HG02610 (cell line): ENCODE data around the gene OR1N1.
"Not testable (repeated sequence)": the region's sequence is repeated elsewhere in the genome, so short reads cannot be mapped to it uniquely, and the experiment has no call there.

Experiments
- ATAC-seq: cut with Tn5 transposase; IDR thresholded peaks from one replicate; pipeline ENCODE4 v1.9.1; 2021; ENCODE audit warnings: mild to moderate bottlenecking, moderate library complexity; ENCODE audit not compliant: unreplicated experiment

Gene OR1N1, protein sequence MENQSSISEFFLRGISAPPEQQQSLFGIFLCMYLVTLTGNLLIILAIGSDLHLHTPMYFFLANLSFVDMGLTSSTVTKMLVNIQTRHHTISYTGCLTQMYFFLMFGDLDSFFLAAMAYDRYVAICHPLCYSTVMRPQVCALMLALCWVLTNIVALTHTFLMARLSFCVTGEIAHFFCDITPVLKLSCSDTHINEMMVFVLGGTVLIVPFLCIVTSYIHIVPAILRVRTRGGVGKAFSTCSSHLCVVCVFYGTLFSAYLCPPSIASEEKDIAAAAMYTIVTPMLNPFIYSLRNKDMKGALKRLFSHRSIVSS

DNA sequence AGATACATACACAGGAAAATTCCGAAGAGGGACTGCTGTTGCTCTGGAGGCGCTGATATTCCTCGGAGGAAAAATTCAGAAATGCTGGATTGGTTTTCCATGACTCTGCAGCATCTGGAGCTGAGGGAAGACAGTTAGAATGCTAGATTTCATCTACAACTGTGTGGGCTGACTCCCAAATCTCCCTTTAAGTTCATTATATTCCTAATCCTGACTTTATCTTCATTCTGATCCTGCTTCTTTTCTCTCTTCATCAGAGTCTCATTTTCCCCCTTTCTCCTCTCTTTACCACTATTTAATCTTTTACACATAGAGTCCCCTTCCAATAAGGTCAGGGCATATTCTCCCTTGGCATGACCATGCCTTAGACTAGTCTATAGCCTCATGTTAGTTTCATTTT is at the start of gene OR1N1:
Gene OR1N1, minus strand, starts transcription at position 101 of the 400 bp plus-strand sequence. Its CDS starts 0 bp downstream, at position 101.
- no peak for ATAC-seq

DNA sequence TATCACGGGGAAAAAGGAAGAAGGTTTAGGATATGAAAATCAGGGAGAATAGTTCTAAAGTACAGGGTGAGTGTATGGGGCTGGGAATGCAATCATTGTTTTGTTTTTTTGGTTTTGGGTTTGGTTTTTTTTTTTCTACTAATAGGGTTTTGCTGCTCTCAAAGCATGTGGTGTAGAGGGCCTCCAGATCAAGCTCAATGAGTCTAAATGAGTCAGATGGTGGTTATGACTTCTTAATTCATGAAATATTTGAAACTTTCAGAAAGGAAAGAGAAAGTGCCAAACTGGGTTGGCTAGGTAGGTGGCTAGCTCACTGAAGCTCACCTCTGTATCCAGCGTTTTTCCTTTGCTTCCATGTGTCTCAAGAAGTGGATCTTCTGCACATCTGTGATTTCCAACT is 45.4 kb upstream of the OR1N1 start:
- ATAC-seq: no peak

DNA sequence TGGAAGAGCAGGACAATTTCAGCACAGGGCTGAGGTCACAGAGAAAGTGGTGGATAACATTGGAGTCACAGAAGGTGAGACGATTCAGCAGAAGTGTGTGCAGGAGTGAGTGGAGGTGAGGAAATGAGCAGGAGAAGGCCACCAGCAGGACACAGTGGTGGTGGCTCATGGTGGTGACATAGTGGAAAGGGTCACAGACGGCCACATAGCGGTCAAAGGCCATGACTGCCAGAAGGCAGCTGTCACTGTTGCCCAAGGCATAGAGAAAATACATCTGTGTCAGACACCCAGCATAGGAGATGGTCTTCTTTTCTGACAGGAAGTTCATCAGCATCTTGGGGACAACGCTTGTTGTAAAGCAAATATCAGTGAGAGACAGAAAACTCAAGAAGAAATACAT is 40.8 kb upstream of the OR1N1 start:
- ATAC-seq: no peak

DNA sequence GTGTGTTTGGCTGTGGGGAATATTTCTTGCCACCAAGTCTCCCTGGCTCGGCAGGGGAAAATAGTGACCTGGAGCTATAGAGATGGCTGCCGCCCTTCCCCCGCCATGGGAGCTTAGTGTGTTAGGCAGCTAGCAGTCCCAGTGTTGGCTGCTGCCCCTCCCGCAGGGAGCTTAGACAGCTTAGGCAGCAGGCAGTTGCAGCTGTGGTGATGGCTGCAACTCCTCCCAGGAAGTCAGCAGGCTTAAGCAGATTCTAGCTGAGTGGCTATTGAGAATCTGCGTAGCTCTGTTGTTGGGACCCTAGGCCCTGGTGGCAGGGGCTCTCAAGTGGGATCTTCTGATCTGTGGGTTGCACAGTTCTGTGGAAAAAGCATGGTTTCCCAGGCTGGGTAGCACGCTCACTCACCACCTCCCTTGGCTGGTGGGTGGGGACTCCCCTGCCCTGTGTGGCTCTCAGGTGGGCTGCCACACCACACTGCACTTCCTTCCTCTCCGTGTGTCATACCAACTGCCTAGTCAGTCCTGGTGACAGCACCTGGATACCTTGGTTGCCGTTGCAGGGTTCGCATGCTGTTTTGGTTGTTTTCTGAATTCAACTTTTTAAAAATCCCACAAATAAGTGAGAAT is 35.2 kb upstream of the OR1N1 start:
- no peak for ATAC-seq

DNA sequence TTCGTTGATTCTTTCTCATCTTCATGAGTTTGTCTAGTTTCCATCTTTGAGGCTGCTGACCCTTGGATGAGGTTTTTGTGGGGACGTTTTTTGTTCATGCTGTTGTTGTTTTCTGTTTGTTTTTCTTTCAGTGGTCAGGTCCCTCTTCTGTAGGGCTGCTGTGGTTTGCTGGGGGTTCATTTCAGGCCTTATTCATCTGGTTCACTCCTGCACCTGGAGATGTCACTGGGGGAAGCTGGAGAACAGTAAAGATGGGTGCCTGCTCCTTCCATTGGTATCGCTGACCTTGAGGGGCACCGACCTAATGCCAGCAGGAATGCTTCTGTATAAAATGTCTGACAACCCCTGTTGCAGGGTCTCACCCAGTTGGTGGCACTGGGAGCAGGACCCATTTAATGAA is 34.4 kb upstream of the OR1N1 start:
- ATAC-seq: no peak

DNA sequence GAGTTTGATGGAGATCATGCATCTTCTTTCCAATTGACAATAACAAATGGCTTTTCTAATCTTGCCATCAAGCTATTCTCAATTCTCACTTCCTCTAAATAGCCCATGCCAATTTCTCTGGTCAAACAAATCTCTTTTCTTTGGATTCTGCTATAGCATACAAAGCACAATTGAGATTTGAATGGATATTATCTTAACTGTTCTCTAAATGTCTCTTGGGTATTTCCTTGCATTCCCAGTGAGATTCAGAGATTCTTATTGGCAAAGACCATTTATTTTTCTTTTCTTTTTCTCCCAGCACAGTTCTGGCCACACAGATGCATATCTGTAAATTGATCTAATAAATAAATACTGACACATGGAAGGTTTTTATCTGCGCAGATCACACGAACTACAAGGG is 25.7 kb upstream of the OR1N1 start, which contains the start of gene OR1N2:
Gene OR1N2, plus strand, starts transcription at position 301 of the 400 bp plus-strand sequence. CDS start 100 bp downstream, outside the sequence.
- ATAC-seq: no peak

DNA sequence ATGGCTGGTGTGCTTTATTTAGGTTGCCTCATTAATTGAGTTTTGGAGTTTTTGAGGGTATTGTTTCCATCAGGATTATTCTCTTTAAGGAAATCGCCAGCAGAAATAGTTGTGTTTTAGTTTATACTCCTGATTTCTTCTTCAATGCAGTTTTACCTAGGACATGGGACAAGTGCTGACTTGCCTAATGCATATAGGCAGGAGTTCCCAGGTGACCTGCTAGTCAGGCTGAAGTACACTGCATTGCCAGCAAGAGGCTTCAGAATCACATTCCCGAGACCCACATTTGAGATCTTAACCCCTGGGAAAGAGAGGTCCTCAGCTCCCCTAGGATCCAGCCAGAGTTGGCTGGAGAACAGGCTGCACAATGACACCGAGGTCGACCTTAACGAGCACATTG is 24.3 kb upstream of the OR1N1 start:
- ATAC-seq: no peak

DNA sequence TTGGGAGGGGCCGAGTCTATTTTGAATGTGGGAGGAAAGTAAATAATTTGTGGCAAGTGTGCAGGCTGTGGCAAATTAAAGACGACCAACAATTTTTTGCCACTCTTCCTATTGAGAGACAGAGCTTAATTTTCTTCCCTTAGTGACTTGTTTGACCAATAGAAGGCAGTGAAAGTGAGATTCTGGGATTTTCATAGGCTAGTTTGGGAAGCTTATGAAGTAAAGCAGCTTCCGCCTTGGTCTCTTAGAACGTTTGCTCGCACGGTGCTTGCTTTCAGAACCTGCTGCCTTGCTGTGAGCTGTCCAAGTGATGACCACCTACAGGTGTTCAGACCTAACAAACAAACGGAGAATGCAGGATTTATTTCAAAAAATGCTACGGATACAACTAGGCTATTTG is 19.1 kb upstream of the OR1N1 start:
- no peak for ATAC-seq

DNA sequence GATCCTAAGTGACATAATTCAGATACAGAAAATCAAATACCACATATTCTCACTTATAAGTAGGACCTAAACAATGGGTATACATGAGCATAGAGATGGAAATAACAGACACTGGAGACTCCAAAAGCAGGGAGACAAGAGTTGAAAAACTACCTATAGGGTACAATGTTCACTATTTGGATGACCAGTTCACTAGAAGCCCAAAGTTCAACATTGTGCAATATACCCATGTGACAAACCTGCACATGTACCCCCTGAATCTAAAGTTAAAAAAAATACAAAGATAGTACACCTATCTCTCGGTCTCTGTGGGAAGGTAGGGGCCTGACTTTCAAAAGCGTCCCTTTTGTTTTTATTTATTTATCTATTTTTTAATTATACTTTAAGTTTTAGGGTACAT is 11.7 kb upstream of the OR1N1 start:
- no peak for ATAC-seq

DNA sequence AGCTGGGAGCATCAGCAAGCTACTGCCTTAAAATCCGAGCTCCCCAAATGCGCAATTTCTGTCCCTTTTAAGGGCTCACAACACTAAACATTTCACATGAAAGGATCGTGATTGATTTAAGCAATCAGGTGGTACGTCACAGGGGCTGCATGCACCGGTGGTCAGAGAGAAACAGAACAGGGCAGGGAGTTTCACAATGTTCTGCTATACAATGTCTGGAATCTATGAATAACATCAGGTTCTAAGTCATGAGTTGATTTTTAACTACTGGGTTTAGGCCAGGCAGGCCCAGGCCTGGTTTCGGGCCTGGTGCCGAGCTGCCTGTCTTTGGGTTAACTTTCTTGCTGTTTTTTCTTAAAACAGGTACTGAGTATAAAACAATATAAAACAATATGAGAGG is 10.0 kb upstream of the OR1N1 start:
- ATAC-seq: not testable (repeated sequence)

DNA sequence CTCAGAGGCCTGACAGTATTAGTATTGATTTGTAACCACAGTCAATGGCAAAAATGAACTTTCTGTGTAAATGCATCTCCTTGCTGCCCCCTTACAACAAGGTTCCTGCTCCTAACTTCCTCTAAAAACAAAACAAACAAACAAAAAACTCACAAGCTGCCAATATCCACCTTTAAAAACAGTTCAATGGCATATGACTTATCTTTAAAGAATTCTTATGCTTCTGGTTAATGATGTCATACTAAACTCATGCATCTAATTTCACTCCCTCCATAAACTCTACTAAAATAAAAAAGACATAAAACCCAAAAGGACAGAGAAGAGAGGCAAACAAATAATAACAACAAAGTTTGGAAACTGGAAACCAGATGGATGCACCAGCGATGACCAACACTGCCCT is 9.0 kb upstream of the OR1N1 start:
- ATAC-seq: no peak

DNA sequence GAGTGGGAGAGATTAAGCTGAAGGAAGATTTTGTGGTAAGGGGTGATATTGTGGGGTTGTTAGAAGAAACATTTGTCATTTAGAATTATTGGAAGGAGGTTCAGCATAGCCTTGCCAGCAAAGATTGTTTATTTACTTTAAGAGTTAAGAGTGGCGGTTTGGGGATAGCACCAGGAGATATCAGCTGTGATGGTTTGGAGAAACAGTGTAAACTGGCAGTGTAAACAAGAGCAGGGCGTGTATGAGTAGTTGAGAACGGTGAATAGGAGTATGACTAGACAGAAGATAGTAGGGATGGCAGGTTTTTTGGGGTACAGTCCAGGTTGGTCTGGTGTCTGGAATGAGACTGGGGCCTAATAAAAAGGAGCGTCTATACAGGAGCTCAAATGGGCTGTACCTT is 4.1 kb upstream of the OR1N1 start:
- not testable (repeated sequence) for ATAC-seq

DNA sequence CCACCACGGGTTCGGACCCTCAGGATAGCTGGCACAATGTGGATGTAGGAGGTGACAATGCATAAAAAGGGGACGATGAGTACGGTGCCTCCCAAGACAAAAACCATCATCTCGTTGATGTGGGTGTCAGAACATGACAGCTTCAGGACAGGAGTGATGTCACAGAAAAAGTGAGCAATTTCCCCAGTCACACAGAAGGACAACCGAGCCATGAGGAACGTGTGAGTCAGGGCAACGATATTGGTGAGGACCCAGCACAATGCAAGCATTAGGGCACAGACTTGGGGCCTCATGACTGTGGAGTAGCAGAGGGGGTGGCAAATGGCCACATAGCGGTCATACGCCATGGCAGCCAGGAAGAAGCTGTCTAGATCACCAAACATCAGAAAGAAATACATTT is 491 bp downstream of the OR1N1 start:
- no peak for ATAC-seq

DNA sequence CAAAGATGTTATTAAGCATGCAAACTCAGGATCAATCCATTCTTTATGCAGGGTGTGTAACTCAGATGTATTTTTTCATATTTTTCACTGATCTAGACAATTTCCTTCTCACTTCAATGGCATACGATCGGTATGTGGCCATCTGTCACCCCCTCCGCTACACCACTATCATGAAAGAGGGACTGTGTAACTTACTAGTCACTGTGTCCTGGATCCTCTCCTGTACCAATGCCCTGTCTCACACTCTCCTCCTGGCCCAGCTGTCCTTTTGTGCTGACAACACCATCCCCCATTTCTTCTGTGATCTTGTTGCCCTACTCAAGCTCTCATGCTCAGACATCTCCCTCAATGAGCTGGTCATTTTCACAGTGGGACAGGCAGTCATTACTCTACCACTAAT is 7.7 kb downstream of the OR1N1 start:
- ATAC-seq: no peak

DNA sequence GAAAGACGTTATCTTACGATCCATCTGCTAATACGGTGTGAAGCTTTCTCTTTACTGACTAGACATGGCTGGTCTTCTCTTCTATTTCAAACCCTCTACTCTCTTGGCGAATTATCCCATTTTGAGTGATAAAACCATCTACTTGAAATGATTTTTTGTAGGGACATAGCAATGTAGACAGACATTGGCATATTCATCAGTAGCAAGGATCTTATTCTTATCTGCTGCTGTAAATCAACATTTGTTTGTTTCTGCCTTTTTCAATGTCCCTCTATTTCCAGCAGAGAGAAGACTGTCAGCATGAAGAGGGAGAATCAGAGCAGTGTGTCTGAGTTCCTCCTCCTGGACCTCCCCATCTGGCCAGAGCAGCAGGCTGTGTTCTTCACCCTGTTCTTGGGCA is 8.3 kb downstream of the OR1N1 start, which contains the start of gene OR1J4:
Gene OR1J4, plus strand, starts transcription at position 301 of the 400 bp plus-strand sequence. Its CDS starts 0 bp downstream, at position 301.
- no peak for ATAC-seq

DNA sequence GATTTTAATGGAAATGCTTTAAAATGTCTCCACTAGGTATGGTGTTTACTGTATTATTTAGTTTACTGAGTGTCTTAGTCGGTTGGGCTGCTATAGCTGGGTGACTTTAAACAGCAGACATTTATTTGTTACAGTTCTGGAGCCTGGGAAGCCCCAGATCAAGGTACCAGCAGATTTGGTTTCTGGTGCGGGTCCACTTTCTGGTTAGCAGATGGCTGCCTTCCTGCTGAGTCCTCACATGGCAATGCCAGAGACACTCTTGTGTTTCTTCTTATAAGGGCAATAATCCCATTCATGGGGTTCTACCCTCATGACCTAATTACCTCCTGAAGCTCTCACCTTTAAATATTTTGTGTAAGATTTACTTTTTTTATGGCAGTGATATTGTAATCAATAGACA is 8.9 kb downstream of the OR1N1 start:
- ATAC-seq: no peak

DNA sequence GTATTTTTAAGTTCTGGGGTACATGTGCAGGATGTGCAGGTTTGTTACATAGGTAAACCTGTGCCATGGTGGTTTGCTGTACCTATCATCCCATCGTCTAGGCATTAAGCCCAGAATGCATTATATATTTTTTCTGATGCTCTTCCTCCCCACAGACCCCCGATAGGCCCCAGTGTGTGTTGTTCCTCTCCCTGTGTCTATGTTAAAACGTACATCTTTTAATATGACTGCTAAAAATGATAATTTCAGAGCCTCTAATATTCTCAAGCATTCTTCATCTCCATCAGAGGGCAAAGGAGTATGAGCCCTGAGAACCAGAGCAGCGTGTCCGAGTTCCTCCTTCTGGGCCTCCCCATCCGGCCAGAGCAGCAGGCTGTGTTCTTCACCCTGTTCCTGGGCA is 16.6 kb downstream of the OR1N1 start, which contains the start of gene OR1J2:
Gene OR1J2, plus strand, starts transcription at position 301 of the 400 bp plus-strand sequence. Its CDS starts 0 bp downstream, at position 301.
- no peak for ATAC-seq

DNA sequence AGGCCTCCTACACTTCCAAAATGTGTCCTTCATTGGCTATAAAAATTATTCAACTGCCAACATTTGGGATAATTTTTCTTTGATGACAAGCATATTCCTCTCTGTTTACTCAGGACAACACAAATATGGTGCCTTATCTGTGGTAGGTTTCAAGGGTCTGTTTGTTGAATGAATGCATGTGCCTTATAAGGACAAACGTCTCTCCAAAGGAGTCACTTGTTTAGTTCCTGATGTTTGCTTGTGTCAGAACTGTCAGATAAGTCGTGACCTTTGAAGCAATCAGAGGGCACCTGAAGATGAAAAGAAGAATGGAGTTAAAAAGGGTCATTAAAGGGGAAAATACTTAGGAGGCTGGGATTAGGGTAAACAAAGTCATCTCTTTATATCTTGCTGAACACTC is 20.1 kb downstream of the OR1N1 start:
- ATAC-seq: no peak

DNA sequence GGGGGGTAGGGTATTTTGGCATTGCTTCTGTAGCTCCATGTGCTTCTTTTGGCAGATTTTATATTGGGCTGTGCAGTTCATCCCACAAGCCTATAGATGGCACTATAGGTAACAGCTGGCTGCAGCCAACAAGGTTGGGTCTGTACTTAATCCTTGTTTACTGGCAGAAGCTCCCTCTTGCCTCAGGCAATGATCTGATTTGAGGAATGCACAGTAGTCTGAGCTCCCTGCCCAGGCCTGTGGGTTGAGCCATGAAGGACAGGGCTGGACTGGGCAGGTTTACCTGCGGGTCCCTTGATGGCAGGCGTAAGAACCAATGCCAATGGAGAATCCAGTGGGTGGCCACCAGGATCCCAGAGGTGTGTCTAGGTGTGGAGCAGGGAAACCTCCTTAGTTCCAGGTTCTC is 28.2 kb downstream of the OR1N1 start:
- ATAC-seq: no peak

DNA sequence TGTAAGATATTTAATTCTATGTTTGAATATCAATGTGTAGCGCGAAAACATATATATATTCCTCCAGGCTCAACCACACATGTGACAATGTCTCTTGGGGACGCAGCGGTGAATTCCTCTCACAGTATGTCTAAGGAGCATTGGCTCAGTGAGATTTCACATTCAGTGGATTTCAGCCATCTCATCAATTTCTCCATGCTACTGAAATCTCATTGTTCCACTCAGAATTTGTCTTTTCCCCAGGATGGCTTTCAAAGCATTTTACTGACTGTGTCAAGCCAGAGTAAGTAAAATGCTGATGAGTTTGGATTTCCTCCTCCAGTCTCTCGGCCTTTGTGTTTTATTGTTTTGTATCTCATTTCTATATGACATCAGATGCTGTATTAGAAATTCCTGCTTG is 48.0 kb downstream of the OR1N1 start:
- ATAC-seq: no peak

DNA sequence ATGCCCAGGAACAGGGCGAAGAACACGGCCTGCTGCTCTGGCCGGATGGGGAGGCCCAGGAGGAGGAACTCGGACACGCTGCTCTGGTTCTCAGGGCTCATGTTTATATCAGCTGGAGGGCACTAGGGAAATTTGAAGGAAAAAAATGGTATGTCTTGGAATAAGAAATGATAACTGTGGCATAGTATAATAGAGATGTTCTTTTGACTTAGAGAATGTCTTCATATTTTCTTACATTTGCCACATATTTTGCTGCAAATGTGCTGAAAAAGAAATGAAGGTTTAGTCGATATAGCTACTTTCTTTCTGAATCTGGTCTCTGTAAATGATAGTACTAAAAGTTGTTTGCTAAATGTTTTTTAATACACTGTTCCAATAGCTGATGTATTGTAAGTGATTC is 49.3 kb downstream of the OR1N1 start, which contains the start of gene OR1J1:
Gene OR1J1, minus strand, starts transcription at position 101 of the 400 bp plus-strand sequence. Its CDS starts 0 bp downstream, at position 101.
- ATAC-seq: no peak

DNA sequence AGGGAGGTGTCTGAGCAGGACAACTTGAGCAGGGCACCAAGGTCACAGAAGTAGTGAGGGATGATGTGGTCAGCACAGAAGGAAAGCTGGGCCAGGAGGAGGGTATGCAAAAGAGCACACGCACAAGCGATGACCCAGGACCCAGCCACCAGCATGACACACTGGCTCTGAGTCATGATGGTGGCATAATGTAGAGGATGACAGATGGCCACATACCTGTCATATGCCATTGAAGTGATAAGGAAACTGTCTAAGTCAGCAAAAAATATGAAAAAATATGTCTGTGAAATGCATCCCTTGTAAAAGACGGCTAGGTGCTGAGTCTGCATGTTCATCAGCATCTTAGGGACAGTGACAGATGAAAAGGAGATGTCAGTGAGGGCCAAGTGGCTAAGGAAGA is 49.7 kb downstream of the OR1N1 start:
- no peak for ATAC-seq
